Measurements from ENCODE around the gene MPZL2.

Gene MPZL2

DNA sequence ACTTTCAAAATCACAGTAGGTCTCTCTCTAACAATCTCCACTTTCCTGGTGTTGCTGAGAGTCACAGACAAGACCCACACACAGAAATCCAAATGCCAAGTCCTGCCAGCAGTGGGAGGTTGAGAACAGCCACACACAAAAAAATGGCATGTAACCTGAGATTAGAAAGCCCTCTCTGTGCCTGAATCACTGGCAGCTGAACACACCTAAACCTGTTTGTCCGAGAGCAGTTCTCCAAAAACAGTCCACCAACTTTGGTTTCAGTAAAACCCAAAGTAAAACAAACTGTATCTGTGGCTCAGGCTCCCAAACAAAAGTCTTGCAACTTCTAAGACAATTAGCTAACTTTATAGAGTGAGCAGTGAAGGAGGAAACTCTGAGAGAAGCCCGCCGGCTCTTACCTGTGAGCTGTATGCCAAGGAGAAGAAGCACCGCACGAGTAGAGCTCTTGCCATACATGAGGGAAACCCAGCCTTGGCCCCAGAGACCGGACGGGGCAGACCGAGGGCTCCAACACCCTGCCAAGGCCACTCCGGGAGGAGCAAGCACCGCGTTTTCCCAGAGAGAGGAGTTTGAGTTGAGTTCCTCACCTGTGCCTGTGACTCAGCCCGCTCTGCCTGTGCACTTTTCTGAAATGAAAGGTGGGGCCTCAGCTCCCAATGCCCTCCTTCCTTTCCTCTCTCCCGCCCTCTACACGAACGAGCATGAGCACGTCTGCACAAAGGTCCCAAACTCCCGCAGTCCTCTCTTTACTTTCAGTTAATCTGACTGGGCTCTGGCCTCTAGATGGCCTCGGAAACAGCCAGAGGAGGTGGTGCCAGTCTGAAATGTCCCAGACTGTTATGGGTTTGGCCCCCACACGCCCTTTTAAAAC is at the start of gene MPZL2:
Gene MPZL2 (minus strand): TSS at position 603 of the 874 bp plus-strand sequence. CDS start 144 bp downstream, at position 459.
- Histone ChIP-seq H3K27me3 (replicated peaks; ENCODE audit: control insufficient read depth, insufficient read depth, low read length) (peaks cover 1% of the 10 kb centered on the region; the same call in 1 of the 2 replicates), H3K4me3 (replicated peaks; ENCODE audit: low read depth, low read length) (no peak within 1 kb of the TSS), H3K36me3 (ENCODE audit: control insufficient read depth, insufficient read depth, low read length) (no peaks in the 10 kb centered on the region)
- TF ChIP-seq, protein P1, sequence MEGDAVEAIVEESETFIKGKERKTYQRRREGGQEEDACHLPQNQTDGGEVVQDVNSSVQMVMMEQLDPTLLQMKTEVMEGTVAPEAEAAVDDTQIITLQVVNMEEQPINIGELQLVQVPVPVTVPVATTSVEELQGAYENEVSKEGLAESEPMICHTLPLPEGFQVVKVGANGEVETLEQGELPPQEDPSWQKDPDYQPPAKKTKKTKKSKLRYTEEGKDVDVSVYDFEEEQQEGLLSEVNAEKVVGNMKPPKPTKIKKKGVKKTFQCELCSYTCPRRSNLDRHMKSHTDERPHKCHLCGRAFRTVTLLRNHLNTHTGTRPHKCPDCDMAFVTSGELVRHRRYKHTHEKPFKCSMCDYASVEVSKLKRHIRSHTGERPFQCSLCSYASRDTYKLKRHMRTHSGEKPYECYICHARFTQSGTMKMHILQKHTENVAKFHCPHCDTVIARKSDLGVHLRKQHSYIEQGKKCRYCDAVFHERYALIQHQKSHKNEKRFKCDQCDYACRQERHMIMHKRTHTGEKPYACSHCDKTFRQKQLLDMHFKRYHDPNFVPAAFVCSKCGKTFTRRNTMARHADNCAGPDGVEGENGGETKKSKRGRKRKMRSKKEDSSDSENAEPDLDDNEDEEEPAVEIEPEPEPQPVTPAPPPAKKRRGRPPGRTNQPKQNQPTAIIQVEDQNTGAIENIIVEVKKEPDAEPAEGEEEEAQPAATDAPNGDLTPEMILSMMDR (IDR thresholded peaks at IDR 0.05; ENCODE audit: insufficient read depth, low read length, poor library complexity, severe bottlenecking): no peak
- DNase-seq (ENCODE audit: extremely low read depth, insufficient read length): no peak

DNA sequence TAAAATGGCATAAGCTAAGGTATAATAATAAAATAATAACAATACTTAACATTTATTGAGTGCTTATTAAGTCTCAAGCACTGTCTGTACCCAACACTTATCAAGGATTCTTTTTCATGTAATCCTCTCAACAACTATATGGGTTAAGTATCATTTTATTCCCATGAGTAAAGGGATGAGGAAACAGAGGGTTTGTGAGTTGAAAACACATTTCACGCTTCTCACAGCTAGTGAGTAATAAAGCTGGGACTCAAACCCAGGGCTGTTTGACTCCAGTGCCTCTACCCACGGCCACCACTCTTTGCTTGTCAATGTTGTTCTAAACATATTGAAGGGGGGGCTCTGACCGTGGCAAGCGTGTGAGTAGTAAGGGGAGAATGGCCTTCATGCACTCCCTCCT is 49.1 kb upstream of the MPZL2 start:
- TF ChIP-seq, protein P1 (IDR thresholded peaks at IDR 0.05; ENCODE audit: insufficient read depth, low read length, poor library complexity, severe bottlenecking): no peak

DNA sequence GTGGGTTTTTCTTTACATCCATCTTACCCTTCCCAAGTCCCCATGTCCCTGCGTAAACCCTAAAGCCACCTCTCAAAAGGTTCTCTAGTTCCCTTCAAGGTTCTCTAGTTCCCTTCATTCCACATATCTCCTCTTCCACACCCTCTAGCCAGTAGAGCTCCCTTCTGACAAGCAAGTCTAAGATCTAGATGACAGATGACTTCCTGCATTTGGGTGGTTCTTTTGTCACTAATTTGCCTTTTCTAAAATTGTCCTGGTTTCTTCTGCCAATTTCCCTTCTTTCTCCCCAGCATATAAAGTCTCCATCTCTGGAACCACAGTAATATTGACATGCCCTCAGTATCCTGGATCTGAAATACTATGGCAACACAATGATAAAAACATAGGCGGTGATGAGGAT is 48.2 kb upstream of the MPZL2 start:
- Histone ChIP-seq H3K4me3 (replicated peaks; ENCODE audit: low read depth, low read length) (no peak overlapping the region), H3K27me3 (replicated peaks; ENCODE audit: control insufficient read depth, insufficient read depth, low read length) (peaks cover 1% of the 10 kb centered on the region), H3K36me3 (ENCODE audit: control insufficient read depth, insufficient read depth, low read length) (no peaks in the 10 kb centered on the region)
- TF ChIP-seq, protein P1 (IDR thresholded peaks at IDR 0.05; ENCODE audit: insufficient read depth, low read length, poor library complexity, severe bottlenecking): no peak
- DNase-seq (ENCODE audit: extremely low read depth, insufficient read length): no peak

More for the DNA sequence above, 49.1 kb upstream of the MPZL2 start:
- Histone ChIP-seq H3K4me3 (replicated peaks; ENCODE audit: low read depth, low read length) (no peak overlapping the region), H3K27me3 (replicated peaks; ENCODE audit: control insufficient read depth, insufficient read depth, low read length) (peaks cover 1% of the 10 kb centered on the region), H3K36me3 (ENCODE audit: control insufficient read depth, insufficient read depth, low read length) (no peaks in the 10 kb centered on the region)
- no peak for DNase-seq (ENCODE audit: extremely low read depth, insufficient read length)

DNA sequence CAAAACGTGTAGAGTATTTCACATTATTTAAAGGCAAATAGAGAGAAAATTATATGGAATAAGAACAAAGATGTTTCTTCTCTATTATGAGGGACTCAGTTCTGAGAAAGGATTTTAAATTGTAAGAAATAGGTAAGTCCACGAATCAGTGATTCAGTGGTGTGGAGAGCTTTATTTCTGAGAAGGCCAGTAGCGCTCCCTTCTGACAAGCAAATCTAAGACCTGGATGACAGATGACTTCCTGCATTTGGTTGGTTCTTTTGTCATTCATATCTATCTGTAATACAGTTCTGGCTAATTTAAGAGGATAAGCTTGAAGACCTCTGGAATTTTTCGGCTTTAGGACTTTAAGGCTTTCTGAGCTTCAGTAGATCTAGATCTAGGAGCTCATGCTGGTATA is 47.4 kb upstream of the MPZL2 start:
- H3K27me3 ChIP-seq (replicated peaks; ENCODE audit: control insufficient read depth, insufficient read depth, low read length): peaks cover 1% of the 10 kb centered on the region
- no peaks in the 10 kb centered on the region for H3K36me3 ChIP-seq (ENCODE audit: control insufficient read depth, insufficient read depth, low read length)
- no peak overlapping the region for H3K4me3 ChIP-seq (replicated peaks; ENCODE audit: low read depth, low read length)
- TF ChIP-seq, protein P1 (IDR thresholded peaks at IDR 0.05; ENCODE audit: insufficient read depth, low read length, poor library complexity, severe bottlenecking): no peak
- no peak for DNase-seq (ENCODE audit: extremely low read depth, insufficient read length)

DNA sequence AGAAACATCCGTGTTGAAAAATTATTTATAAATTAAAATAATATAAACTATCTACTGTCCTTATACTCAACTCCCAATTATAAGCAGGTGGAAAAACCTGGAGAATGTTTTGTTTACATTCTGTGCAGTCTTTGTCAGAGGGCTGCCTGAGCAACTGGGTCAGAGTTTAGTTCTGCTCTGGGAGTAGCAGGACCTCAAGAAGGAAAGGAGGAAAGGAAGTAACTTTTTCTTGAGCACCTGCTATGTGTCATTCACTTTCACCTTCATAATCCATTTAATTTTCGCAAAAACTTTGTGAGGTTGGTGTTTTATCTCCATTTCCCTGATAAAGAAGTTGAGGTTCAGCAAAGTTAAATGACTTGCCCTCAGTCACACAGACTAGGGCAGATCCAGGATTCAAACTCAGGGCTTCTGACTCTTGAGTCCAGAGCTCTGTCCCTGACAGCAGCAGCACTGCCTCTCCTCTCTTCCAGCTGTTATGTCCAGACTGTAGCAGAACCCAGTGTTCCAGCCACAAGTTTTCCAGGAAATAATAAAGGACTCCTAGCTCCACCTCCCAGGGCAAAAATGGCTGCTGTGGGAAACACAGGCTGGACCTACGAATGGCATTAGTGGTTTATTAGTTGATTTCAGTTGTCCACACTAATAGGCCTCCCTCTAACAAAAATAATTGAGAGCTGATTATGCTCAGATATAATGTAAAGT is 46.8 kb upstream of the MPZL2 start:
- Histone ChIP-seq H3K27me3 (replicated peaks; ENCODE audit: control insufficient read depth, insufficient read depth, low read length) (peaks cover 1% of the 10 kb centered on the region), H3K4me3 (replicated peaks; ENCODE audit: low read depth, low read length) (no peak overlapping the region), H3K36me3 (ENCODE audit: control insufficient read depth, insufficient read depth, low read length) (no peaks in the 10 kb centered on the region)
- DNase-seq (ENCODE audit: extremely low read depth, insufficient read length): no peak
- TF ChIP-seq, protein P1 (IDR thresholded peaks at IDR 0.05; ENCODE audit: insufficient read depth, low read length, poor library complexity, severe bottlenecking): no peak

Data from GM06990 (cell line).